Fibroblast of skin of scalp (primary cell): ENCODE results near the gene NOXO1.
"Not testable (repeated sequence)": the region's sequence is repeated elsewhere in the genome, so short reads cannot be mapped to it uniquely, and the experiment has no call there.

Source experiments
- DNase-seq: peaks from one replicate; pipeline ENCODE4 v3.0.0-alpha.2; 2013

The NOXO1 gene

DNA sequence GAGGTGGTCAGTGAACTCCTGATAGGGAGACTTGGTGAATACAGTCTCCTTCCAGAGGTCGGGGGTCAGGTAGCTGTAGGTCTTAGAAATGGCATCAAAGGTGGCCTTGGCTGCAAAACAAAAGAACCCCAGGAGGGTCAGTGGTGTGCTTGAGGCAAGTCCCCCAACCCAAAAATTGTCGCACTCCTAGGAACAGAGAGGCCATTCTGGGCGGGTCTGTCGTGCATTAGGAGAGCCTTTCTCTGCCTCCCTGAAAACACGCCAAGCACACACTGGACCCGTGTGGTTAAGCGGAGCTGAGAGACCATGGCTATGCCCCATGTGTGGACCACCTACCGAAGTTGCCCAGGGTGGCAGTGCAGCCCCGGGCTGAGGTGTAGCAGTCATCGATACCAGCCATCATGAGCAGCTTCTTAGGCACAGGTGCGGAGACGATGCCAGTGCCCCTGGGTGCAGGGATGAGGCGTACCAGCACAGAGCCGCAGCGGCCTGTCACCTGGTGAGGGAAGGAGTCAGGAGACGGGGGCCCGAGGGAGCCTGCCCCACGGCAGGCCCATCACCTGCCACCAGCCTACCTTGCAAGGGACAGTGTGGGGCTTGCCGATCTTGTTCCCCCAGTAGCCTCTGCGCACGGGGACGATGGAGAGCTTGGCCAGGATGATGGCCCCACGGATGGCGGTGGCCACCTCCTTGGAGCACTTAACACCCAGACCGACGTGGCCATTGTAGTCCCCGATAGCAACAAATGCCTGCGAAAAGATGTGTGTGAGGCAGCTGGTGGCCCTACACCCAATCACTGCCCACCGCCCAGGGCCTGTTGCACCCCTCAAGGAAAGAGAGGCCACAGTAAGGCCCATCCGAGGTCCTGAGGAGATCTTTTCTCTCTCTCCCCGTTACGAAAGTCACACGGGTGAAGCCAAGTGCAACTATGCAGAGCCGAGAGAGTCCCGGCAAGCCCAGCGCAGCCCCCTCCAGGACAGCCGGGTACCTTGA is 18.8 kb downstream of the NOXO1 start:
- not testable (repeated sequence) for DNase-seq

DNA sequence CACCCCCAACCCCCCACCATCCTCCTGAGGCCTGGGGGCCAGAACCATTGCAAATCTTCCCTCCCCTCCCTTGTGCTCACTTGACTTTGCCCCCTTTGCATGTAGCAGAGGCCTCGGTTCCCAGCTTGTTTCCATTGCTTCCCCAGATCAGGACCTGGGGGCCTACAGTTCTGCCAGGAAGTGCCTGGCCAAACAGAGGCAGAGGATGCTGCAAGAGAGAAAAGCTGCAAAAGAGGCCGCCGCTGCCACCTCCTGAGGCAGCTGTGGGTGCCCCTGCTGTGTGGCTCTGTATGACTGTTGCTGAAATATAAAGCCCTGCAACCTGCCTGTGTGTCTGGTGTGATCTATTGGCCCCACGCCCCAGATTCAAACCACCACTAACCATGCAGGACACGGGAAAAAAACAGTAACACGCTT is 19.6 kb downstream of the NOXO1 start:
- no peak for DNase-seq

DNA sequence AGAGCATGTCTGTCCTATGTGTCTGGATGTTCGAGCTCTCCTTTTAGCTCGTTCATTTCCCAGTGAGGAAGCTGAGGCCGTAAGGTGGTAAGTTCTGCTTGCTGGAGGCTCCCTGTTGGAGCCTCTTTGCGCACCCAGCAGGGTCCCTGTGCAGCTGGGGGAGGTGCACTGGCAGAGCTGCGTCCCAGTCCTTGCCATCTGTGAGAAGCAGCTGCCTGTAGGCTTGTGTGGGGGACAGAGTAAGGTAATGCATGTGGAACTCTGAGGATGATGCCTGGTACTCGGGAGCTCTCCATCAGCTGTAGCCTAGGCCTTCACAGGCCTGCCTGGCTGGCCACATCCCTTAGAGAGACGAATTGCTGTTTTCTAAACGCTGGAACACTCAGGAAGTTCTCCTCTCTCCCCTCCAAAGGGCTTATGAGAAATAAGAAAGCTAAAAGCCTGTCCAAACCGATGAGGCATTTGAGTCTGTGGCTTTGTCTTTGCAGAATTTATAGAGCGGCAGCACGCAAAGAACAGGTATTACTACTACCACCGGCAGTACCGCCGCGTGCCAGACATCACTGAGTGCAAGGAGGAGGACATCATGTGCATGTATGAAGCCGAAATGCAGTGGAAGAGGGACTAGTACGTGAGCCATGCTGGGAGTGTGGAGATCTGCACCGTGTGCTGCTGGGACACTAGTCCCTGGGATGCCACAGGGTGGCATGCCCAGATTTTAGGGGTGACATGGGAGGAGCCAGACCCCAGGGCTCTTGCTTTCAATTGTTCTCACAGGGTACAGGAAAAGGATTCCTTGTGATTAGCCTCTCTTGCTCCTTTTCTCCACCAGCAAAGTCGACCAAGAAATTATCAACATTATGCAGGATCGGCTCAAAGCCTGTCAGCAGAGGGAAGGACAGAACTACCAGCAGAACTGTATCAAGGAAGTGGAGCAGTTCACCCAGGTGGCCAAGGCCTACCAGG is 20.3 kb downstream of the NOXO1 start:
- peak; percentile 43 for DNase-seq

DNA sequence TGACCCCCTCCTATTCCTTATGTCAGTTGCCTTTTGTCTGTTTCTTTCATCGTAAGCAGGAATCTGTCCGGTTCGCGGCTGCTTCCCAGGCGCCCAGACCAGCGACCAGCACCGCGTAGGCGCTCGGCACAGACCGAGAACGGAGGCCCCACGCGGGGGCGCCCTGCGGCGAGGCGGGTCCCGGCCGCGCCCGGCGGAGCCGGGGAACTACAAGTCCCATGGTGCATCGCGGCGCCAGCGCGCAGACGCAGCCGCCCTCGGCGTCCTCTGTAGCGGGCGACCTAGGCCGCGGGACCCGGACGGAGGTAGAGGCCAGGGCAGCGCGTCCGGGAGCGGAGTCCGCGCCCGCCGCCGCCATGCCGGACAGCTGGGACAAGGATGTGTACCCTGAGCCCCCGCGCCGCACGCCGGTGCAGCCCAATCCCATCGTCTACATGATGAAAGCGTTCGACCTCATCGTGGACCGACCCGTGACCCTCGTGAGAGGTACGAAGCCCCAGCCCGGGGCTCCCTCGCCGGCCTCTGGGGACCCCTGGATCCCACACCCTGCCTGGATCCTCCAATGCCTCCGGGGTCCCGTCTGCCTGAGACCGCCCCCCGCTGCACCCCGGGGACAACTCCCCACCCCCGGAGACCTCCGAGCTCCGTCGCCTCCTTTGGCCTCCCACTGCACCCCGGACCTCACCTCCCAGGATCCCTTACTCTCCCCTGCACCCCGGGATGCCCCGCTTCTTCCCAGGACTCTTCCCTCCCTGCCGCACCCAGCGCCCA is 21.8 kb downstream of the NOXO1 start, which contains the start of gene NDUFB10:
NDUFB10 (plus strand) TSS at position 270 of the 771 bp plus-strand sequence; CDS start at position 357, 87 bp downstream.
- DNase-seq: peak; percentile 90

DNA sequence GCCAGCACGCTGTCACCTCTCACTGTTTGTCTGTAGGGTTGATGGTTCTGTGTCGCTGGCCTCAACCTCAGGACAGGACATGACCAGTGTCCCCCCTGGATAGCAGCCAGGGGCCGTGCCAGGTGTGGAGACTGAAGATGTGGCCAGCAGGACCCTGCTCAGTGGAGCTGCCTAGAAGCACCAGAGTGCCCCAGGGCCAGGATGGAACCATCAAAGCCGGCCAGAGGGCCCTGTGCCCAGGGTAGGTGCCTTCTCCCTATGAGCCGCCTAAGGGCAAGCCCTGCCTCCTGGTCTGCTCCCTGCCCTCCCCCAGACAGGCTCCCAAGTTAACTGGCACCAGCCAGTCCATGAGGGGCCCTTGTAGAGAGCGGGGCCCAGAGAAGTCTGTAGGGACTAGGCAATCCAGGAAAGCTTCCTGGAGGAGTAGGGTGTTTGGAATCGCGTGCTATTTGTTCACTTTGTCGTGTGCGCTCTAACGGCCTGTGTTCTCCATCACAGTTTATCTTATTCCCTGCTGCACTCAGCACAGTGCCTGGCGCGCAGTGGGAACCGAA is 22.5 kb downstream of the NOXO1 start:
- DNase-seq: no peak

DNA sequence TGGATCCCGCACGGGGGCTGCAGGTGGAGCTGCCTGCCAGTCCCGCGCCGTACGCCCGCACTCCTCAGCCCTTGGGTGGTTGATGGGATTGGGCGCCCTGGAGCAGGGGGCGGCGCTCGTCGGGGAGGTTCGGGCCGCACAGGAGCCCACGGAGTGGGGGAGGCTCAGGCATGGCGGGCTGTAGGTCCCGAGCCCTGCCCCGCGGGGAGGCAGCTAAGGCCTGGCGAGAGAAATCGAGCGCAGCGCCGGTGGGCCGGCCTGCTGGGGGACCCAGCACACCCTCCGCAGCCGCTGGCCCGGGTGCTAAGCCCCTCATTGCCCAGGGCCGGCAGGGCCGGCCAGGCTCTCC is 23.2 kb downstream of the NOXO1 start:
- not testable (repeated sequence) for DNase-seq

DNA sequence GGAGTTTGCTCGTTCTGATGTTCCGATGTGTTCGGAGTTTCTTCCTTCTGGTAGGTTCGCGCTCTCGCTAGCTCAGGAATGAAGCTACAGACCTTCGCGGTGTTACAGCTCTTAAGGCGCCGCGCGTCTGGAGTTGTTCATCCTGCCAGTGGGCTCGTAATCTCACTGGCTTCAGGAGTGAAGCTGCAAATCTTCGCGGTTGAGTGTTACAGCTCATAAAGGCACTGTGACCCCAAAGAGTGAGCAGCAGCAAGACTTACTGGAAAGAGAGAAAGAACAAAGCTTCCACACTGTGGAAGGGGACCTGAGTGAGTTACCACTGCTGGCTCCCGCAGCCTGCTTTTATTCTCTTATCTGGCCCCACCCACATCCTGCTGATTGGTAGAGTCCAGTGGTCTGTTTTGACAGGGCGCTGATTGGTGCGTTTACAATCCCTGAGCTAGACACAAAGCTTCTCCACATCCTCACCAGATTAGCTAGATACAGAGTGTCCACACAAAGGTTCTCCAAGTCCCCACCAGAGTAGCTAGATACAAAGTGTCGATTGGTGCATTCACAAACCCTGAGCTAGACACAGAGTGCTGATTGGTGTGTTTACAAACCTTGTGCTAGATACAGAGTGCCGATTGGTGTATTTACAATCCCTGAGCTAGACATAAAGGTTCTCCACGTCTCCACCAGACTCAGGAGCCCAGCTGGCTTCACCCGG is 23.7 kb downstream of the NOXO1 start:
- DNase-seq: not testable (repeated sequence)

DNA sequence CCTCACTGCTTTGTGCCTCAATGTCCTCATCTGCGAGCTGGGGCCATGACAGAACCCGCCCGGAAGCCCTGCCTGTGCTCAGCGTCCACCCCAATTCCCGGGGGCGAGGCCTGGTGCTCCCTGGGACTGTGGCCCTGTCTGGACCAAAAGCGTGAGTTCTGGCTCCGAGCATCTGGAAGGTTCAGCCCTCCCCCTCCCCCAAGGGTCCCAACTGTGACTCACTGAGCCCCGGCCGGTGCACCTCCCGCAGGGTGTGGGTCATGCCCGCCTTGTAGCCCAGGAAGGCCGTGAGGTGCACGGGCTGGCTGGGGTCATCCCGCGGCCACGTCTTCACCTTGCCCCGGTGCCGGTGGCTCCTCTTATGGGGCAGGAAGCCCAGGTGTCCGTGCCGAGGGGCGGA is 27.5 kb downstream of the NOXO1 start:
- DNase-seq: no peak

DNA sequence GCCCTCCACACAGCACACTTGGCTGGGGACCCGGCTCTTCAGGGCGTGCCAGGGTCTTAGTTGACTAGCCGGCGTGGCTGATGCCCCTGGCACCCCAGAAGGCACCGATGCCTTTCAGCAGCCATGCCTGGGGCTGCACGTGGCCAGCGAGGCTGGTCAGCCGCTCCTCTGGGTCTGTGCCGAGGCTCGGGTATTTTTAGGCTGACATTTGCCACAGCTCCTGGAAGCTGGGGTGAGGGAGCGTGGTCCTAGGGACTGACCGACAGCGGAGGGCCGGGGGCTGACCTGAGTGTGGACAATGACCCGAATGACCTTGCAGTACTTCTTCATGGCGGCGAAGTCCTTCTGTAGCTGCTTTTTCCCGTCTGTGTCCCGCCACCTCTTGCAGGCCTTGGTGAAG is 30.7 kb downstream of the NOXO1 start:
- DNase-seq: no peak

DNA sequence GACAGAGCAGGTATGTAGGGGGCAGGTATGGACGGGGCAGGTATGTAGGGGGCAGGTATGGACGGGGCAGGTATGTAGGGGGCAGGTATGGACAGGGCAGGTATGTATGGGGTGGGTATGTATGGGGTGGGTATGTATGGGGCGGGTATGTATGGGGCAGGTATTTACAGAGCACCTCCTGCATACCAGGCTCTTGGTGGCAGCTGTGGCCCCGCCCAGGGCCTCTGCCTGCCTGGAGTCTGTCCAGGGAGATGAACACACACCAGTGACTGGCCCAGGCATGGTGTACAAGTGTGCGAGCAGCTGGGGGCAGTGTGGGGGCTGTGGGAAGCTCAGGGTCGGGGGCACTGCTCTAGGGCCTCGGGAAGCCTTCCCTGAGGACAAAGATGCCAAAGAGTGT is 31.2 kb downstream of the NOXO1 start:
- DNase-seq: no peak

DNA sequence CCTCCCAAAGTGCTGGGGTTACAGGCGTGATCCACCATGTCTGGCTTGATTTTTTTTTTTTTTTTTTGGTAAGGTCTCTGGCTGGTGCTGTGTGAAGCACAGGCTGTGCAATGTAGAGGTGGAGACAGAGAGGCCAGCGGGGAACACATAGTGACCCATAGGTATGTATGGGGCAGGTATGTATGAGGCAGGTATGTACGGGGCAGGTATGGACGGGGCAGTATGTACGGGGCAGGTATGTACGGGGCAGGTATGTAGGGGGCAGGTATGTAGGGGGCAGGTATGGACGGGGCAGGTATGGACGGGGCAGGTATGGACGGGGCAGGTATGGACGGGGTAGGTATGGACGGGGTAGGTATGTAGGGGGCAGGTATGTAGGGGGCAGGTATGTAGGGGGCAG is 31.8 kb downstream of the NOXO1 start:
- no peak for DNase-seq

DNA sequence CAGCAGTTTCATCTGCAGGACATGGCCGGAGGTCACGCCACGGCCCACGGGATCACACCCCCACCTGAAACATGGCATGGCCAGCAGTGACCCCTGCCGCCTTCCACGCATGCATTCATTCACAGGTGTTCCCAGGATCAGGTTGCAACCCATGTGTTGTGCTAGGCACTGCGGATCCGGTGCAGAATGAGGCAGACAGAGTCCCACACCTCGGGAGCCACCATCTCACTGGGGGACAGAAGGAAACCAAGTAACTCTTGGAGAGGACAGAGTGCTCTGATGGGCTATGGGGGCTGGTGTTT is 33.9 kb downstream of the NOXO1 start:
- DNase-seq: no peak

DNA sequence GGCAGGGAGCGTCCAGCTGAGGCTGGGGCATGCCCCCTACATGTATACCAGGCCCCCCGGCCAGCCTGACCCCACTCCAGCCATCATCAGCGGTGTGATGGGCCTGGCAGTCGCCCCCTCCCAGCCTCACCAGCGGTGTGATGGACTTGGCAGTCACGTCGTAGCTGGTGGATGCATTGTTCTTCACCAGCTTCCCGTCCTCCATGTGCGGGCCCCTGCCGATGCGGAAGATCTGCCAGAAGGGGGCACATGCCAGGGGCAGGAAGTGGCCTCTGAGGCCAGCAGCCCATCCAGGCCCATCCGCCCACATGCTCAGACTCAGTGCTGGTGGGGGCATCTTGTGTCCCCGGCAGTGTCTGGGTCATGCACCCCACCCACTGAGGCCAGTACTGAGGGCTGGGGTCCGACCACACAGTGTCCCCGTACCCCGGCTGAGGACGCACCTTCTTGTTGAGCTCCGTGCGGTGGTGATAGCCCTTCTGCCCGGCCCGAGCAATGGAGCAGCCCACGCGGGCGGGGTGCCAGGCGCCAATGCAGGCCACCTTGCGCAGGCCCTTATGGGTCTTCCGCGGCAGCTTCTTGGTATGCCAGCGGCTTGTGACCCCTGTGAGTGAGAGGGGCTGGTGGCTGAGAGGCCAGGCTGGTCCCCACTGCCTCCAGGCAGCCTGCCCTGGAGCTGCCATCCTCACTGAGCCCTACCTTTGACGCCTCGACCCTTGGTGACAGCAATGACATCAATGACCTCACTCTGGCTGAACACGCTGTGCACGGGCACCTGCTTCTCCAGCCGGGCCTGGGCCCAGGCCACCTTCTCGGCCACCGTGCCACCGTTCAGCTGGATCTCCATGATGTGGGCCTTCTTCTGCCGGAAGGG is 34.5 kb downstream of the NOXO1 start:
- DNase-seq: no peak

DNA sequence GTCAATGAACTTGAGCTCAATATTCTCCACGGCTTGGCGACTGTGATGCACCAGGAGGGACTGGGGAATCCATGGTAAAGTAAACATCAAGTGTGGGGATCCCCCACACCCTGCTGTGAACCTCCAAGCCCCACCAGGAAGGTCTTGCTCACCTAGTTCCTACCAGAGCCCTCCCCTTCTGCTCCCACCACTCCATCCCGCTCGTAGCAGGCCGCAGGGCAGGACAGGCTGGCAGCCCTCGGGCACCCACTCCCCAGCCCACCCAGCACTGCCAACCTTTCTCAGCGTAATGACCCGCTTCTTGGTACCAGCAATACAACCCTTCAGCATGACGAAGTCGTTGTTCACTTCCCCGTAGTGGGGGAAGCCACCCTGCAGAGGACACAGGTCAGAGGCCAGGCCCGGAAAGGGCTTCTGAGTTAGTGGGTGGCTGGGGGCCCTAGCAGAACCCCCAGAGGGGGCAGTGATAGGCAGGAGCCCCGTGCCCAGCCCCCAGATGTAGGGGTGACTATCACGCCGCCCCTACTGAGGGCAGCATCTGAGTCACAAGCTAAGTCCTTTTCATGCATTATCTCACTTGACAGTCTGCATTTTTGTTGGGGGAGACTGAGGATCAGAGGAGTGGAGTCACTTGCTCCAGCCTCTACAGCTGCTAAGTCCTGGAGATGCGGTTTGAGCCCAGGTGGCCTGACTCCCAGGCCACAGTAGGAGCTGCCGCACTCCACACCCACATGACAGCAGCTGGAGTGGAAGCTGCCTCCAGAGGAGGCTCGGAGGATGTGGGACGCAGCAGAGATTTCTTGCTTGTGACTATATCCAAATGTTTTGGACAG is 35.5 kb downstream of the NOXO1 start:
- no peak for DNase-seq

DNA sequence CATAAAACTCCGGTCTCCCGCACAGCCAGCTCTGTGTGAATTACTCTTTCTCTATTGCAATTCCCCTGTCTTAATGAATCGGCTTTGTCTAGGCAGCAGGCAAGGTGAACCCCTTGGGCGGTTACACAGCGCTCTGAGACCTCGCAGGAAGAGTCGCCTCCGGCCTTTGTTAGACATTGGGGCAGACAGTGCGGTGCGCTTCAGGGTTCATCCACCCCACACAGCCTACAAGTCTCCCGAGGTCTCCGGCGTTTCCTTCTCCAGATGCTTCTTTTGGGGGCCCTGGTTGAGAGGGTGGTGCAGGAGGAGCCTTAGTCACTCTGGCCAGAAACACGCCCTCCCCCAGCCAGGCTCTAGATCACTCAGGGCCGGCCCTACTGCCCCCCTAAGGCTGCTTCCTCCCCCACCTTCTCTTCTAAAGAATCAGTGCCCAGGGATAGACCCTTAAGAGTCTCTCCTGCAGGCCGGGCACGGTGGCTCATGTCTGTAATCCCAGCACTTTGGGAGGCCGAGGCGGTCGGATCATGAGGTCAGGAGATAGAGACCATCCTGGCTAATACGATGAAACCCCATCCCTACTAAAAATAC is 36.6 kb downstream of the NOXO1 start:
- no peak for DNase-seq

DNA sequence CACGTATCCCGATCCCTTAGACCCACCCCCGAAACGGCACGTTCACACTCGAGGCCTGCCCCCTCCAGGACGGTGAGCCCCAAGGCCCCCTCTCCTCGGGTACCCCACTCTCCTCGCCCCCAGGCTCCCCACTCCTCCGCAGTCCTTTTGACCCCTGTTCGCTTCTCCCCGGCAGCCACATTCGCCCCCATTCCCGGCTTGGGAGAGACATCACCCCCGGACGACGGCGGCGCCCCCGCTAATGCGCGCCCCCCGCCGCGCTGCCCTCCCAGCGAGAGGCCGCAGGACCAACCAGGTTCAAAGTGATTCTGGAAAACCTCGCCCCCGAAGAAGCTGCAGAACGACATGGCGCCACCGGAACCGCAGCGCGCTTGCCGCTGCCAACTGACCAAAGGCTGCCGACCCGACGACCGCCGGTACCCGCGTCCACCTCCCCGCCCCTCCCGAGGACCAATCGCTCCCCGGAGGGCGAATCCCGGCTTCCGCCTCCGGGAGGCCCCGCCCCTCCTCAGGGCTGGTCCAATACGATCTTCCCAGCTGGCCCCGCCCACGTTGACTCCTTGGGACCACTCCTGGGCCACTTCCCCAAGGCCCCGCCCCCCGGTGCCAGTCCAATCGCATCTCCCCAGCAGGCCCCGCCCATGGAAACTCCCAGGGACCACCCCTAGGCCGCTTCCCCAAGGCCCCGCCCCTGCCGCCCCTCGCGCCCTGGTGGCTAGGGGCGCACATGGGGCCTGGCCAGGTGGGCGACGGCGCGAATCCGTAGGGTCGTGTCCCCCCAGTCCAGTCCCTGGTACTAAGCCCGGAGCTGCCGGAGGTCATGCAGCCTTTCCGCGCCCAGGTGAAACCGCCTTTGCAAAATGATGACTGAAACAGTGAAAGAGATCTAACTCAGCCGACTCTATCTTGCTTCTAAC is 38.2 kb downstream of the NOXO1 start, which contains the start of gene MSRB1:
MSRB1 (minus strand) TSS at position 390 of the 917 bp plus-strand sequence; CDS start at position 347, 43 bp downstream.
- DNase-seq: peak; percentile 99

DNA sequence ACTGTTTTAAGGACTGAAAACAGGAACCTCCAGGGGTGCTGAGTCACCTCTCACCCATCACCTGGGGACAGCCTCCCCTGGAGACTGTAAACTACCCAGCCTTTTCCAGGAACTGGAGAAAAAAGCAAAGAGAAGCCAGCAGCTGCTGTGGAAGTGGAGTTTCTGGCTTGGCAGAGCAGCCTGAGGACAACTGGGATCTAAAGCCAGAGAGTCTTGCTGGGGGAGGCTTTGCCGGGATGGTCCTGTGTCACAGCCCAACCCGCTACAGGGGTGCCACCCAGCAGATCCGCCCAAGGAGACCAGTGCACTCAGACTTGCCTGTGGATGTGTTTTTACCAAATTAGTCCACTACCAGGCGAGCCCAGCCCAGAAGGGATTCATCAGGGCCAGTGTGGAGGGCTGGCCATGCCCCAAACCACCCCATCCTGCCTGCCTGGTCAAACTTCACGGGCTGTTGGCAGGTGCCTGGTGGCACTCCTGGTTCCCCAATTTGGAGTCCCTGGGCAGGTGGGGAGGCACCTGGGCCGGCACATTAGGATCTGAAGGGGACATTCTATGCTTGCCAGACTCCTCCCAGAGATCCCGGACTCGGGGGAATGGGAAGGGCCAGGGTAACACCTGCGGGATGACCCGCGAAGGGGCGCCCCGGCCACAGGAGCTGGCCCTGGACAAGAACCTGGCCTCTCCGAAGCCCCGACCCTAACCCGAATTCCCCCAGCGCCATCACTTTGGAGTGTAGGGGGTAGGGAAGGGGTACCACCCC is 39.0 kb downstream of the NOXO1 start:
- no peak for DNase-seq
